GM23338 (cell line): Measurements from ENCODE around the gene ALDH1A1. TPM values are rescaled to one million over a fixed set of nuclear protein-coding genes. Genes with fewer than 3 reads are reported as not detected.

Experiments
- ATAC-seq: fragments of 200-7000 bp; cut with Tn5 transposase; 3 replicates; pipeline ENCODE4 v1.9.1; 2020
- DNase-seq: peaks from one replicate; pipeline ENCODE4 v3.0.0-alpha.2; 2015; ENCODE audit warnings: low spot score
- H2AFZ ChIP-seq: fragments of 200-600 bp; sonication (generic); 2 replicates; pipeline ENCODE4 v1.8.0; 2016; ENCODE audit warnings: antibody characterized with exemption, mild to moderate bottlenecking, moderate library complexity
- H3F3A ChIP-seq: fragments of 200-600 bp; sonication (generic); replicated peaks from 2 replicates; pipeline ENCODE4 v1.8.0; 2017; ENCODE audit warnings: antibody characterized with exemption, mixed run types, low read depth
- H3K27ac ChIP-seq: fragments of 200-600 bp; sonication (generic); 2 replicates; pipeline ENCODE4 v1.6.1; 2016; ENCODE audit warnings: low read depth
- H3K27me3 ChIP-seq: fragments of 200-600 bp; sonication (generic); 2 replicates; pipeline ENCODE4 v1.8.0; 2016; ENCODE audit warnings: mild to moderate bottlenecking, mixed run types, moderate library complexity; ENCODE audit not compliant: insufficient read depth
- H3K36me3 ChIP-seq: fragments of 200-600 bp; sonication (generic); 2 replicates; pipeline ENCODE4 v1.8.0; 2016; ENCODE audit warnings: mild to moderate bottlenecking; ENCODE audit not compliant: insufficient read depth
- H3K4me1 ChIP-seq: fragments of 200-600 bp; sonication (generic); 2 replicates; pipeline ENCODE4 v1.8.0; 2016; ENCODE audit warnings: mild to moderate bottlenecking, moderate library complexity; ENCODE audit not compliant: insufficient read depth
- H3K4me2 ChIP-seq: fragments of 200-600 bp; sonication (generic); 2 replicates; pipeline ENCODE4 v1.7.1; 2017; ENCODE audit warnings: mixed run types
- H3K4me3 ChIP-seq: fragments of 200-600 bp; sonication (generic); 2 replicates; pipeline ENCODE4 v1.6.1; 2016; ENCODE audit warnings: mixed run types
- H3K79me2 ChIP-seq: fragments of 200-600 bp; sonication (generic); replicated peaks from 2 replicates; pipeline ENCODE4 v1.8.0; 2017; ENCODE audit warnings: mild to moderate bottlenecking; ENCODE audit not compliant: insufficient read depth
- H3K9me2 ChIP-seq: fragments of 200-600 bp; sonication (generic); 2 replicates; pipeline ENCODE4 v1.8.0; 2017; ENCODE audit not compliant: insufficient read depth
- H4K20me1 ChIP-seq: fragments of 200-600 bp; sonication (generic); replicated peaks from 2 replicates; pipeline ENCODE4 v1.8.0; 2017; ENCODE audit warnings: mild to moderate bottlenecking; ENCODE audit not compliant: insufficient read depth
- H3K27ac Mint-ChIP-seq: 2 replicates; pipeline ENCODE4 v1.8.0; 2020; ENCODE audit warnings: inconsistent platforms, mild to moderate bottlenecking, moderate library complexity, mixed read lengths
- H3K27me3 Mint-ChIP-seq: 3 replicates; pipeline ENCODE4 v1.8.0; 2022; ENCODE audit warnings: low read depth, mild to moderate bottlenecking, moderate library complexity, mixed read lengths, inconsistent platforms; ENCODE audit not compliant: insufficient read depth, poor library complexity
- H3K36me3 Mint-ChIP-seq: 3 replicates; pipeline ENCODE4 v1.8.0; 2021; ENCODE audit warnings: low read depth, mild to moderate bottlenecking, inconsistent platforms, moderate library complexity, mixed read lengths
- H3K4me1 Mint-ChIP-seq: 3 replicates; pipeline ENCODE4 v1.8.0; 2020; ENCODE audit warnings: mild to moderate bottlenecking, inconsistent platforms, mixed read lengths
- H3K4me3 Mint-ChIP-seq: 3 replicates; pipeline ENCODE4 v1.8.0; 2021; ENCODE audit warnings: moderate library complexity, mild to moderate bottlenecking, inconsistent platforms, mixed read lengths
- H3K9me3 Mint-ChIP-seq: 3 replicates; pipeline ENCODE4 v1.8.0; 2020; ENCODE audit warnings: moderate library complexity, mild to moderate bottlenecking, inconsistent platforms, mixed read lengths
- CTCF ChIP-seq, 2 experiments: fragments of 200-600 bp in 1 of 2; sonication (generic) in 1 of 2; conservative IDR thresholded peaks; 2 replicates each; pipeline versions ENCODE4 v1.5.1 to v1.6.1; 2016 to 2017; ENCODE audit warnings: antibody characterized with exemption in 2 of 2, low read depth in 2 of 2, mild to moderate bottlenecking in 2 of 2, moderate library complexity in 1 of 2
- ETS1 ChIP-seq: IDR thresholded peaks from 2 replicates; pipeline ENCODE4 v1.6.1; 2016; ENCODE audit warnings: antibody characterized with exemption
- EZH2 ChIP-seq: fragments of 200-600 bp; sonication (generic); IDR thresholded peaks from one replicate; pipeline ENCODE4 v1.8.0; 2017; ENCODE audit warnings: antibody characterized with exemption, mild to moderate bottlenecking, low read depth; ENCODE audit not compliant: unreplicated experiment
- EZH2phosphoT487 ChIP-seq: fragments of 200-600 bp; sonication (generic); IDR thresholded peaks from one replicate; pipeline ENCODE4 v1.8.1; 2018; ENCODE audit warnings: antibody characterized with exemption; ENCODE audit not compliant: unreplicated experiment
- JUNB ChIP-seq: IDR thresholded peaks from one replicate; pipeline ENCODE4 v1.6.1; 2016; ENCODE audit warnings: antibody characterized with exemption; ENCODE audit not compliant: unreplicated experiment
- NANOG ChIP-seq: IDR thresholded peaks from 2 replicates; pipeline ENCODE4 v1.6.1; 2016; ENCODE audit warnings: antibody characterized with exemption, borderline replicate concordance
- POLR2AphosphoS5 ChIP-seq: IDR thresholded peaks from 2 replicates; pipeline ENCODE4 v1.6.1; 2016; ENCODE audit warnings: antibody characterized with exemption, low read depth
- REST ChIP-seq: IDR thresholded peaks from one replicate; pipeline ENCODE4 v1.6.1; 2018; ENCODE audit warnings: antibody characterized with exemption; ENCODE audit not compliant: unreplicated experiment
- STAT1 ChIP-seq: IDR thresholded peaks from one replicate; pipeline ENCODE4 v1.6.1; 2016; ENCODE audit warnings: antibody characterized with exemption; ENCODE audit not compliant: unreplicated experiment
- ZNF331 ChIP-seq: fragments of 250-450 bp; sonication (Bioruptor Pico); IDR thresholded peaks from 2 replicates; pipeline ENCODE4 v1.5.0; 2020; ENCODE audit warnings: low read depth, mild to moderate bottlenecking, moderate library complexity
- polyA plus RNA-seq: library from polyadenylated mRNA; unstranded; fragments of >200 nt; fragmentation: Nextera tagmentation; extraction: Ambion mirVana; gene quantifications from 2 replicates; pipeline ENCODE4 v1.2.1, GENCODE V29; 2016
- total RNA-seq: library from RNA; depleted of rRNA; stranded (reverse); fragments of >200 nt; shearing (Covaris generic); gene quantifications from 2 replicates; pipeline ENCODE4 v1.2.3, GENCODE V29; 2014

Gene ALDH1A1
- total and polyA plus RNA-seq, 2 experiments from 2014 or later = 2.1 to 3.4 TPM

GRCh38 chr9:72882117-72882775 lies 70.6 kb downstream of the ALDH1A1 start (continued):
- TF ChIP-seq CTCF (conservative IDR thresholded peaks at IDR 0.05; ENCODE audit: low read depth in 2 of 2) = no peak
- no peak for TF ChIP-seq JUNB
- no peak for TF ChIP-seq REST
- TF ChIP-seq POLR2AphosphoS5 = no peak
- no peak for TF ChIP-seq ZNF331 (CRISPR knock-in tag)

GRCh38 chr9:72880821-72881220 lies 72.0 kb downstream of the ALDH1A1 start:
- Histone ChIP-seq H3K79me2 (no peaks in the 10 kb centered on the region), H2AFZ (no peak overlapping the region), H4K20me1 (no peaks in the 10 kb centered on the region), H3F3A (no peaks in the 10 kb centered on the region), H3K4me2 (no peak overlapping the region), H3K27me3 (no peaks in the 10 kb centered on the region), H3K4me3 (no peak overlapping the region), H3K27ac (no peak overlapping the region), H3K9me2 (no peaks in the 10 kb centered on the region), H3K4me1 (no peaks in the 10 kb centered on the region), H3K36me3 (no peaks in the 10 kb centered on the region)
- Mint-ChIP-seq H3K4me1 (no peaks in the 10 kb centered on the region), H3K36me3 (no peaks in the 10 kb centered on the region), H3K27me3 (peaks cover 6% of the 10 kb centered on the region), H3K4me3 (no peak overlapping the region), H3K9me3 (peaks cover 4% of the 10 kb centered on the region; the same call in 1 of the 3 replicates), H3K27ac (no peak overlapping the region)
- no peak for DNase-seq
- no peak for ATAC-seq
- TF ChIP-seq ZNF331 (CRISPR knock-in tag) (no peak), POLR2AphosphoS5 (no peak), NANOG (no peak), EZH2phosphoT487 (no peak), EZH2 (no peak), JUNB (no peak), STAT1 (no peak), ETS1 (no peak), REST (no peak)
